ENCODE results near the gene TFR2.

The TFR2 gene

DNA sequence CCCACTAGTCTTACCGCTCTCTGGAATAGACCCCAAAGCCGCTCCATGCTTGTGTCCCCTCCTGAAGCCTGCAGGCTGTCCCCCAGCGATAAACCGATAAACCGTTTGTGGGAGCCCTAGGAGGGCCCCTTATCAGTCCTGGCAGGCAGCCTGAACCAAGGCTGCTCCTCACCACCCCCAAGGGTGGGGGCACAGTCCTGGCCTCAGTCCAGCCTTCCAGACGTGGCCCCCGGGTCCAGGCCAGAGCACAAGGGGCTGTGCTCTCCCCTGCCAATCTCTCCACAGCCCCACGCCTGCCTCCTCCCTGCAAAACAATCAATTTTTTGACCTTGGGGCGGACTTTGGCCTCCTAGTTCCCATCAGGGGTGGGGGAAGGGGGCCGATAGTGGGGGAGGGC is at the start of gene TFR2:
Gene TFR2, minus strand, starts transcription at position 90 of the 397 bp plus-strand sequence. Its CDS starts 43 bp downstream, at position 47.
- Histone ChIP-seq H3K27me3 (ENCODE audit: control insufficient read depth, insufficient read depth, low read length) (no peaks in the 10 kb centered on the region), H3K27ac (ENCODE audit: low read length) (no peak within 1 kb of the TSS), H3K4me1 (ENCODE audit: control insufficient read depth, low read depth, low read length) (no peaks in the 10 kb centered on the region), H3K9me3 (ENCODE audit: control insufficient read depth, low read depth, low read length) (no peaks in the 10 kb centered on the region), H3K4me3 (ENCODE audit: low read length) (no peak within 1 kb of the TSS), H3K9ac (ENCODE audit: low read length) (no peak within 1 kb of the TSS), H3K36me3 (ENCODE audit: control insufficient read depth, low read depth, low read length) (no peaks in the 10 kb centered on the region)

DNA sequence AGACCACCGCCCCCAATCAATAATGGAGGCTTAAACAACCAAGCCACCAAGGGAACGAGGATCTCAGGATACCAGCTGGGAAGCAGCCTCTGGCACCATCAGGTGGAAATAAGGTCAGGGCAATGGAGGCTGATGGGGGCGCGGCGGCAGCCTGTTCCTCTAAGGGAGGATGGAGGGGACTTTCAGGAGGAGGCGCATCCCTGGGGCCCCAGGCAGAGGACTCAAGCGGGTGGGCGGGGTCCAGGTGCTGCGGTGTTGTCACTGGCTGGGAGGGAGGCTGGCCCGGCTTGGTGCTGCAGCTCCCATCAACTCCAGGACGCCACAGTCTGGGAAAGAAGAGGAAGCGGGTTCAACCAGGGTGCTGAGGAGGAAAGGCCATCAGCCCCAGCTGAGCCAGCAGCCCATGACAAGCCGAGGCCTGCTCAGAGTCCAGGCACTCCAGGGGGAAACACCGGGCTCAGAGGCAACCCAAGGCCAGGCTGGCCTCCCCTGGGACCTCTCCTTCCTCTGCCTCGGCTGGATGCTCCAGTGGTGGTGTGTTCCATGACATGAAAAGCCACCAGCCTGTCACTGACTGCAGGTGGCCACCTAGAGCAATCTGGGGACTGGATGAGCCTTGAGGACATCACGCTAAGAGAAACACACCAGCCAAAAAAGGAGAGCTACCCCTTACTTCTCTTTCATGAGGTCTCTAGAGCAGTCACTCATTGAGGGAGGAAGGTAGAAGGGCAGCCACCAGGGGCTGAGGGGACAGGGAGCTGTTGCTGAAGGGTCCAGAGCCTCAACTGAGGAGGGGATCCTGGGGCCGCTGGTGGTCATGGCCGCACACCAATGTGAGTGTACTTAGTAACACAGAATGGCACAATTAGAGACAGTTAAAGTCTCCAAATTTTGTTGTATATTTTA is 48.1 kb upstream of the TFR2 start:
- H3K27ac ChIP-seq (ENCODE audit: low read length) = no peak overlapping the region
- H3K4me3 ChIP-seq (ENCODE audit: low read length) = no peak overlapping the region
- peaks cover 13% of the 10 kb centered on the region for H3K4me1 ChIP-seq (ENCODE audit: control insufficient read depth, low read depth, low read length)
- no peaks in the 10 kb centered on the region for H3K9me3 ChIP-seq (ENCODE audit: control insufficient read depth, low read depth, low read length)
- peaks cover 55% of the 10 kb centered on the region for H3K36me3 ChIP-seq (ENCODE audit: control insufficient read depth, low read depth, low read length)
- no peaks in the 10 kb centered on the region for H3K27me3 ChIP-seq (ENCODE audit: control insufficient read depth, insufficient read depth, low read length)
- no peak overlapping the region for H3K9ac ChIP-seq (ENCODE audit: low read length)

- H3K36me3 ChIP-seq (ENCODE audit: control insufficient read depth, low read depth, low read length) = peaks cover 66% of the 10 kb centered on the region
- H3K27ac ChIP-seq (ENCODE audit: low read length) = no peak overlapping the region
- no peak overlapping the region for H3K9ac ChIP-seq (ENCODE audit: low read length)
- H3K4me1 ChIP-seq (ENCODE audit: control insufficient read depth, low read depth, low read length) = peaks cover 13% of the 10 kb centered on the region
- no peaks in the 10 kb centered on the region for H3K9me3 ChIP-seq (ENCODE audit: control insufficient read depth, low read depth, low read length)
- H3K4me3 ChIP-seq (ENCODE audit: low read length) = no peak overlapping the region
- no peaks in the 10 kb centered on the region for H3K27me3 ChIP-seq (ENCODE audit: control insufficient read depth, insufficient read depth, low read length)
Measured at GRCh38 chr7:100688326-100688860, 47.0 kb upstream of the TFR2 start.

- Histone ChIP-seq H3K9me3 (ENCODE audit: control insufficient read depth, low read depth, low read length) (no peaks in the 10 kb centered on the region), H3K36me3 (ENCODE audit: control insufficient read depth, low read depth, low read length) (peaks cover 71% of the 10 kb centered on the region), H3K4me3 (ENCODE audit: low read length) (no peak overlapping the region), H3K27ac (ENCODE audit: low read length) (no peak overlapping the region), H3K4me1 (ENCODE audit: control insufficient read depth, low read depth, low read length) (peaks cover 11% of the 10 kb centered on the region), H3K27me3 (ENCODE audit: control insufficient read depth, insufficient read depth, low read length) (no peaks in the 10 kb centered on the region), H3K9ac (ENCODE audit: low read length) (no peak overlapping the region)
Measured at GRCh38 chr7:100687751-100688300, 46.5 kb upstream of the TFR2 start.

DNA sequence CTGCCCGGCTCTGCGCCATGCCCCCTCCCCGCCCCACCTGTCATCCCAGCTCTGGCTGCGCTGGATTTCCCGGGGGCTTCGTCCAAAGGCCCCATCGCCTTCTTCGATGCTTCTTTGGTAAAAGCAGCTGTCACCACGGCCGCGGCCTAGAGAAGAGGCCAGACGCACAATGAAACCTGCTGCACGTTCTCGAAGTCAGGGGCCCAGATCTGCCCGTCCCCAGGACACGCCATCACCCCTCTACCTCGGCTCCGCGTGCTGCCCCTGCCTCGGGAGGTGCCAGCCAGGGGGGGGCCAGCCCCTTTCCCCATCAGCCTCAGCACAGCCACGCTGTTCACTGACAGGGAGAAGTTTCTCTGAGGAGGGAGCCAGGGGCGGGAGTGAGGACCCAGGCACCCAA is 45.9 kb upstream of the TFR2 start:
- Histone ChIP-seq H3K27ac (ENCODE audit: low read length) (no peak overlapping the region), H3K4me3 (ENCODE audit: low read length) (no peak overlapping the region), H3K4me1 (ENCODE audit: control insufficient read depth, low read depth, low read length) (peaks cover 6% of the 10 kb centered on the region), H3K9ac (ENCODE audit: low read length) (no peak overlapping the region), H3K27me3 (ENCODE audit: control insufficient read depth, insufficient read depth, low read length) (no peaks in the 10 kb centered on the region), H3K9me3 (ENCODE audit: control insufficient read depth, low read depth, low read length) (no peaks in the 10 kb centered on the region), H3K36me3 (ENCODE audit: control insufficient read depth, low read depth, low read length) (peaks cover 73% of the 10 kb centered on the region)

- peaks cover 1% of the 10 kb centered on the region for H3K4me1 ChIP-seq (ENCODE audit: control insufficient read depth, low read depth, low read length)
Measured at GRCh38 chr7:100686822-100687211, 45.5 kb upstream of the TFR2 start.

DNA sequence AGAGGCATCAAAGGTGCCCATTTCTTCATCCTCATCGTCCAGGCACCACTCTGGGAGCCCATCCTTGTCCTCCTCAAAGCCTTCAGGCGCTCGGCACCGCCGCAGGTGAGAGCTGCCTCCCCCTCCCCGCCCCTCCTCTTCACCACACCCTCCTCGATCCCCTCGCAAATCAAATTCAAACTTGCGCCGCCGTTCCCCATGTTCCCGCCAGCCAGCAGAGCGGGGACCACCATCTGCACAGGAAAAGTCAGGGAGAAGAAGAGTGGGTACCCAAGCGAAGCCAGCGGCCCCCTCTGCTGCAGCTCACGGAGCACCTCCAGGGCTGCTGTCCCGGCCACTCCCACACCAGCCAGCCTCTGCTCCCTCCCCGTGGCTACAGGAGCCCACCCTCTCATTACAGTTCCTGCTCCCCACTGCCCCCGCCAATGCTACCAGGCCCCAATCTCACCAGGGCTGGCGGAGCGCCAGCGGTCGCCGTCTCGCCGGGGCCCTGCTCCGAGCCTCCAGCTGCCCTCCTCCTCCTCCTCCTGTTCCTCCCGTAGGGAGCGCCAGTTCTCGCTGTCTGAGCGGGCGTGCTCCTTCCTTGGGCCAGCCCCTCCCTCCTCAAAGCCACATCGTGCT is 45.0 kb upstream of the TFR2 start:
- no peaks in the 10 kb centered on the region for H3K4me1 ChIP-seq (ENCODE audit: control insufficient read depth, low read depth, low read length)
- H3K27me3 ChIP-seq (ENCODE audit: control insufficient read depth, insufficient read depth, low read length) = no peaks in the 10 kb centered on the region
- H3K9ac ChIP-seq (ENCODE audit: low read length) = no peak overlapping the region
- H3K9me3 ChIP-seq (ENCODE audit: control insufficient read depth, low read depth, low read length) = no peaks in the 10 kb centered on the region
- peaks cover 81% of the 10 kb centered on the region for H3K36me3 ChIP-seq (ENCODE audit: control insufficient read depth, low read depth, low read length)
- H3K27ac ChIP-seq (ENCODE audit: low read length) = no peak overlapping the region
- H3K4me3 ChIP-seq (ENCODE audit: low read length) = no peak overlapping the region

More at GRCh38 chr7:100686822-100687211, 45.5 kb upstream of the TFR2 start:
- H3K27ac ChIP-seq (ENCODE audit: low read length) = no peak overlapping the region
- peaks cover 76% of the 10 kb centered on the region for H3K36me3 ChIP-seq (ENCODE audit: control insufficient read depth, low read depth, low read length)
- H3K9ac ChIP-seq (ENCODE audit: low read length) = no peak overlapping the region
- H3K27me3 ChIP-seq (ENCODE audit: control insufficient read depth, insufficient read depth, low read length) = no peaks in the 10 kb centered on the region
- H3K9me3 ChIP-seq (ENCODE audit: control insufficient read depth, low read depth, low read length) = no peaks in the 10 kb centered on the region
- no peak overlapping the region for H3K4me3 ChIP-seq (ENCODE audit: low read length)

DNA sequence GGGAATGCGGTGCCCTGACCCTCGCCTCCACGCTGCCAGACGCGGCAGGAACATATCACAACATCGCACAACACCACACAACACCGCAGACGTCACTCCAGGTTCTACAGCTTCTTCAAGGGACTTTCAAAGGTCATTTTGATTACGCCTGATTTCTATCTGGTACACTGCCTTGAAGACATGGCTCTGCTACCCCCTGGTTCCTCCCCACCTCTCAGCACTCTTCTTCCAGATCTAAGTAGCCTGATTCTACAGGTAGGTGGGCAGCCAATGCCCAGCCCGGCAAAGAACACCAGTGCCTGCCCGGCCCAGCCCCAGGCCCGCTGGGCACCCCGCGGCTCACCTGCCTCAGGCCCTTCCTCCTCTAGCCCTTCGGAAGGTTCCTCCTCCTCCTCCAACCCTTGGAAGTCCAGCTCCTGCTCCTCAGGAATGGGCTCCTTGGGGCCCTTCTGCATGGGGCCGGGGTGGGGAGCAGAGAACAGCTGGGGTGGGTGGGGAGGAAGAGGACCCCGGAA is 44.3 kb upstream of the TFR2 start:
- Histone ChIP-seq H3K36me3 (ENCODE audit: control insufficient read depth, low read depth, low read length) (peaks cover 80% of the 10 kb centered on the region), H3K4me3 (ENCODE audit: low read length) (no peak overlapping the region), H3K9ac (ENCODE audit: low read length) (no peak overlapping the region), H3K27me3 (ENCODE audit: control insufficient read depth, insufficient read depth, low read length) (no peaks in the 10 kb centered on the region), H3K27ac (ENCODE audit: low read length) (no peak overlapping the region), H3K9me3 (ENCODE audit: control insufficient read depth, low read depth, low read length) (no peaks in the 10 kb centered on the region), H3K4me1 (ENCODE audit: control insufficient read depth, low read depth, low read length) (no peaks in the 10 kb centered on the region)

DNA sequence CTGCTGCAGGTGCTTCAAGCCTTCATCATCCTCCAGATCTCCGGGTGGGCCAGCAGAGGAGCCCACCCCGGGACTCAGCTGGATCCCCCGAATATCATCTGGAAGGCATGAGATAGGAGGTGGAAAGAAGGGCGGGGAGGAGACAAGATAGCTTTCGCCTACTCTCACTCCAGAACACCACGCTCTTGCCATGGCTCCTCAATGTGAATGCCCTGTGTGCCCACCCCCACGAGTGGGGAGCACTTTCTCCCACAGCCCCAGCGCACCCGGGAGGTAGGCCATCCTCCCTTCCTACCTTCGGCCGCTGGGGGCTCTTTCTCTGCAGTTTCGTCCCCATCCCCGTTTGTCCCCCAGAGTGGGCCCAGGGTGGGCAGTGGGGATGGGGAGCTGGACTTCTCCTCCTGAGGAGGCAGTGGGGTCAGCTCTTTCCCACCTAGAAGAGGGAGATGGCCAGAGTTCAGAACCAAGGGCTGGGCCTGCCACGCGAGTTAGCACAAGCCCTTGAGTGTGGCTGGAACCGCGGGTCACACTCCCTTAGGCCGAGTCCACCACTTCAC is 43.8 kb upstream of the TFR2 start:
- H3K9ac ChIP-seq (ENCODE audit: low read length) = no peak overlapping the region
- H3K27me3 ChIP-seq (ENCODE audit: control insufficient read depth, insufficient read depth, low read length) = no peaks in the 10 kb centered on the region
- H3K4me1 ChIP-seq (ENCODE audit: control insufficient read depth, low read depth, low read length) = no peaks in the 10 kb centered on the region
- no peaks in the 10 kb centered on the region for H3K9me3 ChIP-seq (ENCODE audit: control insufficient read depth, low read depth, low read length)
- H3K27ac ChIP-seq (ENCODE audit: low read length) = no peak overlapping the region
- peaks cover 82% of the 10 kb centered on the region for H3K36me3 ChIP-seq (ENCODE audit: control insufficient read depth, low read depth, low read length)
- H3K4me3 ChIP-seq (ENCODE audit: low read length) = no peak overlapping the region

- Histone ChIP-seq H3K27ac (ENCODE audit: low read length) (no peak overlapping the region), H3K4me3 (ENCODE audit: low read length) (no peak overlapping the region), H3K27me3 (ENCODE audit: control insufficient read depth, insufficient read depth, low read length) (no peaks in the 10 kb centered on the region), H3K4me1 (ENCODE audit: control insufficient read depth, low read depth, low read length) (no peaks in the 10 kb centered on the region), H3K9ac (ENCODE audit: low read length) (no peak overlapping the region), H3K9me3 (ENCODE audit: control insufficient read depth, low read depth, low read length) (no peaks in the 10 kb centered on the region), H3K36me3 (ENCODE audit: control insufficient read depth, low read depth, low read length) (peaks cover 82% of the 10 kb centered on the region)
Measured at GRCh38 chr7:100684534-100685042, 43.2 kb upstream of the TFR2 start.

All from iPS-18a (cell line).